ENCODE measurements around the gene NDUFAB1. TPM values are rescaled to one million over a fixed set of nuclear protein-coding genes. Genes with fewer than 3 reads are reported as not detected.

The NDUFAB1 gene
- polyA plus RNA-seq, 1 of the 3 experiments (the other 2 are of a cell fraction): 187 TPM

DNA sequence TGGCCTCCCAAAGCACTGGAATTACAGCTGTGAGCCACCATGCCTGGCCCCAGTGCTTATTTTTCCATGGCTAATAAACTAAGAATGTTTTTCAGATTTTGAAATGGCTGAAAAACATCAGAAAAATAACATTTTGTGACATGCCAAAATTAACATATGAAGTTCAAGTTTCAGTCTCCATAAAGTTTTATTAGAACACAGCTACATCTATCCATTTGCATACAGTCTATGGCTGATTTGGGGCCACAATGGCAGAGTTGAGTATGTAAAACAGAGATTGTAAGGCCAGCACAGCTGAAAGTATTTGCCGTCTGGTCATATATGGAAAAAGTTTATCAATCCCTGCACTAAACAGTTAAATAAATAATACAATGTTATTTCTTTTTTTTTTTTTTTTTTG, 13.8 kb upstream of the NDUFAB1 start:
- Histone ChIP-seq H3K27ac (ENCODE audit: low read depth in 2 of 2, low read length in 1 of 2) (no peak overlapping the region), H3K4me2 (no peak overlapping the region), H3K79me2 (ENCODE audit: insufficient read depth) (no peaks in the 10 kb centered on the region), H3K4me1 (ENCODE audit: control insufficient read depth in 1 of 2, insufficient read depth in 2 of 2, low read depth in 1 of 2, low read length in 1 of 2) (no peaks in the 10 kb centered on the region), H3K36me3 (replicated peaks in 1 of 2; ENCODE audit: control insufficient read depth in 1 of 2, insufficient read depth in 2 of 2, low read length in 1 of 2) (peaks cover 6 to 18% of the 10 kb centered on the region in 2 experiments), H2AFZ (ENCODE audit: low read depth) (no peak overlapping the region), H3F3A (replicated peaks; ENCODE audit: insufficient read depth) (peaks cover 15% of the 10 kb centered on the region), H3K4me3 (ENCODE audit: low read depth in 2 of 2, low read length in 1 of 2) (no peak overlapping the region), H3K9me3 (no peaks in the 10 kb centered on the region), H4K20me1 (ENCODE audit: insufficient read depth) (no peaks in the 10 kb centered on the region), H3K27me3 (ENCODE audit: insufficient read depth) (no peaks in the 10 kb centered on the region), H3K9me2 (no peaks in the 10 kb centered on the region), H3K9ac (no peak overlapping the region)
- WGBS (ENCODE audit: low lambda C conversion rate): 93% methylated on average over 1 of the region's 1 CpG
- DNase-seq: no peak
- CTCF ChIA-PET: interaction anchor here (0.6 to 2.2 kb wide), 2 partner anchors 13 to 898 kb away, joined by 3 to 8 read pairs; no protein-coding TSS in a partner anchor
- no peak for TF ChIP-seq MXI1 (IDR thresholded peaks at IDR 0.05; ENCODE audit: low read depth, low read length)
- no peak for TF ChIP-seq GATA2 (CRISPR knock-in tag; IDR thresholded peaks at IDR 0.05)
- TF ChIP-seq MEF2A (IDR thresholded peaks at IDR 0.05; ENCODE audit: borderline replicate concordance, low read depth): no peak
- TF ChIP-seq, protein P1, sequence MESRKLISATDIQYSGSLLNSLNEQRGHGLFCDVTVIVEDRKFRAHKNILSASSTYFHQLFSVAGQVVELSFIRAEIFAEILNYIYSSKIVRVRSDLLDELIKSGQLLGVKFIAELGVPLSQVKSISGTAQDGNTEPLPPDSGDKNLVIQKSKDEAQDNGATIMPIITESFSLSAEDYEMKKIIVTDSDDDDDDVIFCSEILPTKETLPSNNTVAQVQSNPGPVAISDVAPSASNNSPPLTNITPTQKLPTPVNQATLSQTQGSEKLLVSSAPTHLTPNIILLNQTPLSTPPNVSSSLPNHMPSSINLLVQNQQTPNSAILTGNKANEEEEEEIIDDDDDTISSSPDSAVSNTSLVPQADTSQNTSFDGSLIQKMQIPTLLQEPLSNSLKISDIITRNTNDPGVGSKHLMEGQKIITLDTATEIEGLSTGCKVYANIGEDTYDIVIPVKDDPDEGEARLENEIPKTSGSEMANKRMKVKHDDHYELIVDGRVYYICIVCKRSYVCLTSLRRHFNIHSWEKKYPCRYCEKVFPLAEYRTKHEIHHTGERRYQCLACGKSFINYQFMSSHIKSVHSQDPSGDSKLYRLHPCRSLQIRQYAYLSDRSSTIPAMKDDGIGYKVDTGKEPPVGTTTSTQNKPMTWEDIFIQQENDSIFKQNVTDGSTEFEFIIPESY (IDR thresholded peaks at IDR 0.05; ENCODE audit: borderline replicate concordance, low read depth): no peak
- TF ChIP-seq RFX5 (IDR thresholded peaks at IDR 0.05; ENCODE audit: low read length): no peak
- TF ChIP-seq, protein P2, sequence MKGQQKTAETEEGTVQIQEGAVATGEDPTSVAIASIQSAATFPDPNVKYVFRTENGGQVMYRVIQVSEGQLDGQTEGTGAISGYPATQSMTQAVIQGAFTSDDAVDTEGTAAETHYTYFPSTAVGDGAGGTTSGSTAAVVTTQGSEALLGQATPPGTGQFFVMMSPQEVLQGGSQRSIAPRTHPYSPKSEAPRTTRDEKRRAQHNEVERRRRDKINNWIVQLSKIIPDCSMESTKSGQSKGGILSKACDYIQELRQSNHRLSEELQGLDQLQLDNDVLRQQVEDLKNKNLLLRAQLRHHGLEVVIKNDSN (IDR thresholded peaks at IDR 0.05; ENCODE audit: borderline replicate concordance, low read depth): no peak
- TF ChIP-seq SMC3 (IDR thresholded peaks at IDR 0.05; ENCODE audit: low read depth, low read length): no peak
- TF ChIP-seq, protein P3, sequence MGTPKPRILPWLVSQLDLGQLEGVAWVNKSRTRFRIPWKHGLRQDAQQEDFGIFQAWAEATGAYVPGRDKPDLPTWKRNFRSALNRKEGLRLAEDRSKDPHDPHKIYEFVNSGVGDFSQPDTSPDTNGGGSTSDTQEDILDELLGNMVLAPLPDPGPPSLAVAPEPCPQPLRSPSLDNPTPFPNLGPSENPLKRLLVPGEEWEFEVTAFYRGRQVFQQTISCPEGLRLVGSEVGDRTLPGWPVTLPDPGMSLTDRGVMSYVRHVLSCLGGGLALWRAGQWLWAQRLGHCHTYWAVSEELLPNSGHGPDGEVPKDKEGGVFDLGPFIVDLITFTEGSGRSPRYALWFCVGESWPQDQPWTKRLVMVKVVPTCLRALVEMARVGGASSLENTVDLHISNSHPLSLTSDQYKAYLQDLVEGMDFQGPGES (IDR thresholded peaks at IDR 0.05; ENCODE audit: low read depth, low read length): no peak
- TF ChIP-seq EZH2phosphoT487 (IDR thresholded peaks at IDR 0.05; ENCODE audit: borderline replicate concordance, low read depth): no peak
- TF ChIP-seq TCF12 (IDR thresholded peaks at IDR 0.05): no peak
- no peak for TF ChIP-seq NFIC (IDR thresholded peaks at IDR 0.05; ENCODE audit: borderline replicate concordance)
- POLR2A ChIA-PET: no interaction called here

DNA sequence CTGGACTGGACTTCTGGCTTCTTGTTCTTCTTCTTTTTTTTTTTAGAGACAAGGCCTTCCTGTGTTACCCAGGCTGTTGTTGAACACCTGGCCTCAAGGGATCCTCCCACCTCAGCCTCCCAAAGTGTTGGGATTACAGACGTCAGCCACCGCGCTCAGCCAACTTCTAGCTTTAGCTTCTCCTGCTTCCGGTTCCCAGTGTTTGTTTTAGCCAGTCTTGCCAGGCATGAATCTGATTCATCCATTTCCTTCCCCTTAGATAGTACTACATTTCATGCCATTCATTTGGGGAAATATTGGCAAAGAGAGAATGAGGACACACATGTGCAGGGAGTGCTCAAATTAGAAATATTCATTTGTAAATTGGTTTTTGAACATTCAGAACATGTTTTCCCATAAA, 12.1 kb upstream of the NDUFAB1 start:
- Histone ChIP-seq H3K4me2 (peak overlapping the region; percentile 10; the same call in 1 of the 2 replicates), H3K4me1 (ENCODE audit: control insufficient read depth in 1 of 2, insufficient read depth in 2 of 2, low read depth in 1 of 2, low read length in 1 of 2) (no peaks in the 10 kb centered on the region), H4K20me1 (ENCODE audit: insufficient read depth) (no peaks in the 10 kb centered on the region), H3F3A (replicated peaks; ENCODE audit: insufficient read depth) (peaks cover 15% of the 10 kb centered on the region), H3K4me3 (ENCODE audit: low read depth in 2 of 2, low read length in 1 of 2) (no peak overlapping the region), H3K9me3 (no peaks in the 10 kb centered on the region), H3K27ac (ENCODE audit: low read depth in 2 of 2, low read length in 1 of 2) (peak overlapping the region in 1 of 2 experiments; percentile 78; a peak in 2 of 4 replicates), H3K79me2 (ENCODE audit: insufficient read depth) (no peaks in the 10 kb centered on the region), H3K36me3 (replicated peaks in 1 of 2; ENCODE audit: control insufficient read depth in 1 of 2, insufficient read depth in 2 of 2, low read length in 1 of 2) (peaks cover 15 to 19% of the 10 kb centered on the region in 2 experiments), H2AFZ (ENCODE audit: low read depth) (0 out of 2 replicates have a peak overlapping the region, but pooled peaks have one; percentile 7), H3K27me3 (ENCODE audit: insufficient read depth) (no peaks in the 10 kb centered on the region), H3K9me2 (no peaks in the 10 kb centered on the region), H3K9ac (no peak overlapping the region)
- WGBS (ENCODE audit: low lambda C conversion rate): 77% methylated on average over 4 of the region's 4 CpGs
- DNase-seq: no peak
- TF ChIP-seq JUND (IDR thresholded peaks at IDR 0.05): no peak
- ChIA-PET POLR2A (no interaction called here), CTCF (interaction anchor here (4.9 kb wide), 1 partner anchor 11 kb away, joined by 17 read pairs; the partner anchor contains the start of gene NDUFAB1)
